Panc1 (cell line): ENCODE measurements around the gene AOAH.

Experiments used
- POLR2AphosphoS5 ChIP-seq: IDR thresholded peaks from 2 replicates; pipeline ENCODE4 v1.6.1; 2012; ENCODE audit warnings: mild to moderate bottlenecking, low read depth, low read length, moderate library complexity
- SIN3A ChIP-seq: IDR thresholded peaks from 2 replicates; pipeline ENCODE4 v1.6.1; 2012; ENCODE audit warnings: low read depth, mild to moderate bottlenecking, low read length, moderate library complexity, borderline replicate concordance; ENCODE audit not compliant: insufficient read depth
- TCF7L2 ChIP-seq: IDR thresholded peaks from 2 replicates; pipeline ENCODE4 v1.6.1; 2011; ENCODE audit warnings: mild to moderate bottlenecking, low read depth, low read length, inconsistent platforms
- TF ChIP-seq, protein P1 (sequence below): fragments of 450-650 bp; IDR thresholded peaks from 2 replicates; pipeline ENCODE4 v1.5.1; 2017; ENCODE audit warnings: mild to moderate bottlenecking
- TF ChIP-seq, protein P2 (sequence below), 2 experiments: IDR thresholded peaks; 2 replicates each; pipeline ENCODE4 v1.6.1; 2011 to 2012; ENCODE audit warnings: low read depth in 2 of 2, control low read depth in 1 of 2, low read length in 1 of 2, mild to moderate bottlenecking in 1 of 2, moderate library complexity in 1 of 2; ENCODE audit not compliant: insufficient read depth in 1 of 2

DNA sequence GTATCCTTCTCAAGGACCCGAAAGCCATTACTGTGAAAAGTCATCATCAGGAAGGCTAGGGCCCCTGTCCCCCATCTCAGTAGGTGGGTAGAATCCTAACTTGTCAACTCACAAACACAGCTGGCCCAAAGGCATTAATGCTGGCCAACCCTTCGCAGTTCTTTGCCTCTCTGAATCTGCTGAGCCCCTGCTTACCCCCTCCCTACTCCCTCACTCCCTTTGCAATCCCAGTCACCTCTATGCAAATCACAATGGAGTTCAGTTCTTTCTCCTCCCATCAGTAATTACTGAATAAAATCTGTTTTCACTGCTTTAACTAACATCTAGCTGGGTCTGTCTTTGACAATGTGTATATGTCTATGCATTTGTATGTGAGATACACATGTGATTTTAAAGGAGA lies 38.1 kb upstream of the AOAH start:
- TF ChIP-seq, protein P1, sequence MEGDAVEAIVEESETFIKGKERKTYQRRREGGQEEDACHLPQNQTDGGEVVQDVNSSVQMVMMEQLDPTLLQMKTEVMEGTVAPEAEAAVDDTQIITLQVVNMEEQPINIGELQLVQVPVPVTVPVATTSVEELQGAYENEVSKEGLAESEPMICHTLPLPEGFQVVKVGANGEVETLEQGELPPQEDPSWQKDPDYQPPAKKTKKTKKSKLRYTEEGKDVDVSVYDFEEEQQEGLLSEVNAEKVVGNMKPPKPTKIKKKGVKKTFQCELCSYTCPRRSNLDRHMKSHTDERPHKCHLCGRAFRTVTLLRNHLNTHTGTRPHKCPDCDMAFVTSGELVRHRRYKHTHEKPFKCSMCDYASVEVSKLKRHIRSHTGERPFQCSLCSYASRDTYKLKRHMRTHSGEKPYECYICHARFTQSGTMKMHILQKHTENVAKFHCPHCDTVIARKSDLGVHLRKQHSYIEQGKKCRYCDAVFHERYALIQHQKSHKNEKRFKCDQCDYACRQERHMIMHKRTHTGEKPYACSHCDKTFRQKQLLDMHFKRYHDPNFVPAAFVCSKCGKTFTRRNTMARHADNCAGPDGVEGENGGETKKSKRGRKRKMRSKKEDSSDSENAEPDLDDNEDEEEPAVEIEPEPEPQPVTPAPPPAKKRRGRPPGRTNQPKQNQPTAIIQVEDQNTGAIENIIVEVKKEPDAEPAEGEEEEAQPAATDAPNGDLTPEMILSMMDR: no peak
- no peak for TF ChIP-seq SIN3A
- TF ChIP-seq, protein P2, sequence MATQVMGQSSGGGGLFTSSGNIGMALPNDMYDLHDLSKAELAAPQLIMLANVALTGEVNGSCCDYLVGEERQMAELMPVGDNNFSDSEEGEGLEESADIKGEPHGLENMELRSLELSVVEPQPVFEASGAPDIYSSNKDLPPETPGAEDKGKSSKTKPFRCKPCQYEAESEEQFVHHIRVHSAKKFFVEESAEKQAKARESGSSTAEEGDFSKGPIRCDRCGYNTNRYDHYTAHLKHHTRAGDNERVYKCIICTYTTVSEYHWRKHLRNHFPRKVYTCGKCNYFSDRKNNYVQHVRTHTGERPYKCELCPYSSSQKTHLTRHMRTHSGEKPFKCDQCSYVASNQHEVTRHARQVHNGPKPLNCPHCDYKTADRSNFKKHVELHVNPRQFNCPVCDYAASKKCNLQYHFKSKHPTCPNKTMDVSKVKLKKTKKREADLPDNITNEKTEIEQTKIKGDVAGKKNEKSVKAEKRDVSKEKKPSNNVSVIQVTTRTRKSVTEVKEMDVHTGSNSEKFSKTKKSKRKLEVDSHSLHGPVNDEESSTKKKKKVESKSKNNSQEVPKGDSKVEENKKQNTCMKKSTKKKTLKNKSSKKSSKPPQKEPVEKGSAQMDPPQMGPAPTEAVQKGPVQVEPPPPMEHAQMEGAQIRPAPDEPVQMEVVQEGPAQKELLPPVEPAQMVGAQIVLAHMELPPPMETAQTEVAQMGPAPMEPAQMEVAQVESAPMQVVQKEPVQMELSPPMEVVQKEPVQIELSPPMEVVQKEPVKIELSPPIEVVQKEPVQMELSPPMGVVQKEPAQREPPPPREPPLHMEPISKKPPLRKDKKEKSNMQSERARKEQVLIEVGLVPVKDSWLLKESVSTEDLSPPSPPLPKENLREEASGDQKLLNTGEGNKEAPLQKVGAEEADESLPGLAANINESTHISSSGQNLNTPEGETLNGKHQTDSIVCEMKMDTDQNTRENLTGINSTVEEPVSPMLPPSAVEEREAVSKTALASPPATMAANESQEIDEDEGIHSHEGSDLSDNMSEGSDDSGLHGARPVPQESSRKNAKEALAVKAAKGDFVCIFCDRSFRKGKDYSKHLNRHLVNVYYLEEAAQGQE (IDR thresholded peaks at IDR 0.05; ENCODE audit: insufficient read depth in 1 of 2, low read depth in 2 of 2, low read length in 1 of 2): no peak
- no peak for TF ChIP-seq TCF7L2
- no peak for TF ChIP-seq POLR2AphosphoS5
